K562 (cell line): ENCODE data around the gene RNF150. TPM values are rescaled to one million over a fixed set of nuclear protein-coding genes. Genes with fewer than 3 reads are reported as not detected.

Source experiments
- ATAC-seq: fragments of 200-7000 bp; cut with Tn5 transposase; 3 replicates; pipeline ENCODE4 v1.9.1; 2020; ENCODE audit warnings: moderate library complexity
- BruUV-seq: library from RNA; stranded (reverse); fragments of 400-500 nt; replicated peaks from 2 replicates; lab custom pipeline; 2021; lab: Mats Ljungman, UMichigan
- CTCF ChIA-PET: fragments of 300-600 bp; formaldehyde crosslinking; extraction: SDS; loops from one replicate; lab custom pipeline; 2021; ENCODE audit warnings: low intra/inter-chr PET ratio; lab: Yijun Ruan, JAX
- POLR2A ChIA-PET: fragments of 300-600, 350-650 bp; sonication (Branson Sonifier 250); formaldehyde crosslinking; extraction: SDS; loops from one replicate; lab custom pipeline; 2021; ENCODE audit warnings: antibody characterized with exemption, inconsistent platforms; lab: Yijun Ruan, JAX
- DNase-seq, 4 experiments: peaks; one replicate each; pipeline versions ENCODE4 v3.0.0 to v3.0.0-alpha.2; 2011 to 2018; ENCODE audit warnings: low spot score in 3 of 4, mixed read lengths in 3 of 4; ENCODE audit errors: extremely low read depth in 1 of 4
- FAIRE-seq: peaks from 2 replicates; lab custom pipeline; 2011; peaks lifted over from hg19 to GRCh38; lab: Jason Lieb, UNC
- H2AFZ ChIP-seq: 2 replicates; pipeline ENCODE4 v1.6.0; 2011; ENCODE audit warnings: low read depth, low read length, control low read depth, inconsistent platforms
- H3K27ac ChIP-seq: fragments of 200-600 bp; 3 replicates; pipeline ENCODE4 v1.8.0; 2011; ENCODE audit warnings: low read depth, mild to moderate bottlenecking, control low read depth, inconsistent platforms, low read length, moderate library complexity, mixed read lengths; ENCODE audit errors: extremely low read depth
- H3K27me3 ChIP-seq, 2 experiments: fragments of 300-600 bp in 1 of 2; 2 replicates in 1 of 2; 3 replicates in 1 of 2; pipeline versions ENCODE4 v1.6.0 to v1.8.0; 2011; ENCODE audit warnings: inconsistent platforms in 2 of 2, low read length in 2 of 2, mild to moderate bottlenecking in 1 of 2, mixed read lengths in 1 of 2, moderate library complexity in 1 of 2; ENCODE audit not compliant: control insufficient read depth in 2 of 2, insufficient read depth in 2 of 2
- H3K36me3 ChIP-seq: fragments of 300-600 bp; 3 replicates; pipeline ENCODE4 v1.8.0; 2011; ENCODE audit warnings: mild to moderate bottlenecking, low read length, inconsistent platforms; ENCODE audit not compliant: control insufficient read depth, insufficient read depth
- H3K4me1 ChIP-seq, 2 experiments: fragments of 200-600 bp in 1 of 2; replicated peaks in 1 of 2; 2 replicates in 1 of 2; 3 replicates in 1 of 2; pipeline versions ENCODE4 v1.5.1 to v1.8.0; 2011; ENCODE audit warnings: inconsistent platforms in 2 of 2, low read length in 2 of 2, mild to moderate bottlenecking in 1 of 2, mixed read lengths in 1 of 2, moderate library complexity in 1 of 2; ENCODE audit not compliant: control insufficient read depth in 2 of 2, insufficient read depth in 2 of 2
- H3K4me2 ChIP-seq: 2 replicates; pipeline ENCODE4 v1.6.1; 2011; ENCODE audit warnings: low read length, control low read depth, inconsistent platforms, mixed read lengths; ENCODE audit not compliant: insufficient read depth
- H3K4me3 ChIP-seq: fragments of 200-600 bp; sonication (generic), shearing (Covaris generic); 2 replicates; pipeline ENCODE4 v1.5.1; 2016; ENCODE audit warnings: control low read depth, inconsistent platforms
- H3K79me2 ChIP-seq: fragments of 200-600 bp; 3 replicates; pipeline ENCODE4 v1.8.0; 2011; ENCODE audit warnings: low read length, inconsistent platforms; ENCODE audit not compliant: control insufficient read depth, insufficient read depth
- H3K9ac ChIP-seq, 2 experiments: 2 replicates each; pipeline versions ENCODE4 v1.6.0 to v1.6.1; 2011; ENCODE audit warnings: low read depth in 2 of 2, low read length in 2 of 2, control low read depth in 1 of 2, inconsistent platforms in 1 of 2, mild to moderate bottlenecking in 1 of 2, mixed read lengths in 1 of 2; ENCODE audit not compliant: insufficient read depth in 1 of 2
- H3K9me1 ChIP-seq: one replicate; pipeline ENCODE4 v1.6.0; 2011; ENCODE audit warnings: inconsistent platforms, mild to moderate bottlenecking, low read length, moderate library complexity; ENCODE audit not compliant: control insufficient read depth, insufficient read depth
- H3K9me3 ChIP-seq: replicated peaks from 2 replicates; pipeline ENCODE4 v1.5.1; 2011; ENCODE audit warnings: low read depth, low read length, inconsistent platforms; ENCODE audit not compliant: control insufficient read depth, insufficient read depth
- H4K20me1 ChIP-seq: replicated peaks from 2 replicates; pipeline ENCODE4 v1.6.1; 2011; ENCODE audit warnings: low read length, inconsistent platforms, mixed read lengths; ENCODE audit not compliant: control insufficient read depth, insufficient read depth
- ATF3 ChIP-seq, 2 experiments: fragments of 450-650 bp in 1 of 2; sonication (generic) in 1 of 2; formaldehyde crosslinking in 1 of 2; IDR thresholded peaks in 1 of 2; conservative IDR thresholded peaks in 1 of 2; 2 replicates each; pipeline versions ENCODE4 v1.6.1 to v1.8.1; 2016 to 2023; ENCODE audit warnings: mild to moderate bottlenecking in 2 of 2, moderate library complexity in 2 of 2, inconsistent platforms in 1 of 2, missing genetic modification reagents in 1 of 2
- HINFP ChIP-seq: fragments of 450-650 bp; conservative IDR thresholded peaks from 2 replicates; pipeline ENCODE4 v1.6.1; 2016; ENCODE audit warnings: missing genetic modification characterization, low read depth, mild to moderate bottlenecking, control low read depth, missing compliant biosample characterization
- MAX ChIP-seq: sonication (generic); formaldehyde crosslinking; IDR thresholded peaks from 2 replicates; pipeline ENCODE4 v1.9.0; 2022; ENCODE audit warnings: mild to moderate bottlenecking, missing genetic modification reagents
- SETDB1 ChIP-seq: IDR thresholded peaks from one replicate; pipeline ENCODE4 v1.6.1; 2012; ENCODE audit warnings: low read length, control low read depth, inconsistent platforms
- TBP ChIP-seq: optimal IDR thresholded peaks from 2 replicates; pipeline ENCODE3; 2011; ENCODE audit warnings: low read depth, low read length, improper control_type of control experiment
- ZFP36 ChIP-seq: fragments of 150-350 bp; IDR thresholded peaks from 2 replicates; pipeline ENCODE4 v1.6.1; 2018; ENCODE audit warnings: low read length, low read depth; ENCODE audit not compliant: partially characterized antibody
- ZNF407 ChIP-seq: fragments of 450-650 bp; IDR thresholded peaks from 2 replicates; pipeline ENCODE4 v1.6.1; 2016; ENCODE audit warnings: low read depth
- WGBS: fragments of 100-300 bp; shearing (Covaris generic); methylation state at CpG from one replicate; pipeline ENCODE4 v1.1.6; 2016; ENCODE audit warnings: low coverage, mixed read lengths; ENCODE audit not compliant: insufficient coverage; ENCODE audit errors: missing lambda C conversion rate; 5-methylcytosine and 5-hydroxymethylcytosine counted together
- in situ Hi-C: fragments of 300-500 bp; cut with MboI; formaldehyde crosslinking; loops from 4 replicates; pipeline ENCODE4 v1.15.0; 2018; ENCODE audit warnings: inconsistent platforms, mixed read lengths
- intact Hi-C: fragments of 100-400 bp; cut with micrococcal nuclease; formaldehyde crosslinking; loops from 2 replicates; pipeline ENCODE4 v1.14.2; 2022
- polyA plus RNA-seq, 8 experiments: library from polyadenylated mRNA; depleted of rRNA in 4 of 8; stranded (reverse) in 5 of 8; unstranded in 3 of 8; fragments of >200 nt; fragmentation: Nextera tagmentation in 2 of 8; fragmentation: Illumina TruSeq in 1 of 8; extraction: Ambion mirVana in 2 of 8; extraction: Trizol in 1 of 8; gene quantifications; 2 replicates each; pipeline versions ENCODE4 v1.2.1 to v1.2.3, GENCODE V29; 2011 to 2014; ENCODE audit warnings: inconsistent platforms in 1 of 8, missing spikeins in 1 of 8
- total RNA-seq, 7 experiments: library from RNA; depleted of rRNA in 6 of 7; stranded (reverse); fragments of >200 nt in 6 of 7; fragmentation: Illumina TruSeq in 2 of 7; extraction: Trizol in 2 of 7; gene quantifications; 2 replicates each; pipeline versions ENCODE4 v1.2.1 to v1.2.3, GENCODE V29; 2011 to 2021; ENCODE audit warnings: low replicate concordance in 1 of 7

The RNF150 gene
- total and polyA plus RNA-seq, 9 of the 15 experiments (the other 6 are each of a cell fraction or from before 2014, with no cell fraction given): 0.09 TPM; not detected in 8

GRCh38 chr4:140876615-140877364 is 256.5 kb downstream of the RNF150 start:
- ATAC-seq (no peak), FAIRE-seq (no peak), DNase-seq (no peak)
- in situ Hi-C loops: no loop called here
- Histone ChIP-seq H3K36me3 (no peaks in the 10 kb centered on the region), H3K4me2 (no peak overlapping the region), H4K20me1 (no peaks in the 10 kb centered on the region), H2AFZ (no peak overlapping the region), H3K27me3 (no peaks in the 10 kb centered on the region), H3K9me1 (no peaks in the 10 kb centered on the region), H3K9me3 (no peaks in the 10 kb centered on the region), H3K4me1 (no peaks in the 10 kb centered on the region), H3K27ac (no peak overlapping the region), H3K9ac (no peak overlapping the region), H3K4me3 (no peak overlapping the region), H3K79me2 (no peaks in the 10 kb centered on the region)
- ChIA-PET CTCF (no interaction called here), POLR2A (no interaction called here)
- intact Hi-C loops: no loop called here
- WGBS: 0% methylated on average over 3 of the region's 3 CpGs
- BruUV-seq: no TSS peak
- TF ChIP-seq SETDB1: no peak
- TF ChIP-seq ATF3 (IDR thresholded peaks at IDR 0.05): no peak
- TF ChIP-seq ATF3 (CRISPR knock-in tag; conservative IDR thresholded peaks at IDR 0.05): no peak
- no peak for TF ChIP-seq TBP
- no peak for TF ChIP-seq HINFP (tag)
- no peak for TF ChIP-seq ZNF407
- TF ChIP-seq ZFP36: no peak
- no peak for TF ChIP-seq MAX (CRISPR knock-in tag)
